GM21717 (cell line): ENCODE measurements around the gene GTPBP3.
A peak's percentile ranks its signal among the peaks of the same experiment; 100 is the strongest.

Source experiments
- ATAC-seq: cut with Tn5 transposase; IDR thresholded peaks from one replicate; pipeline ENCODE4 v1.9.1; 2021; ENCODE audit warnings: mild to moderate bottlenecking, moderate library complexity; ENCODE audit not compliant: unreplicated experiment

GTPBP3 gene

DNA sequence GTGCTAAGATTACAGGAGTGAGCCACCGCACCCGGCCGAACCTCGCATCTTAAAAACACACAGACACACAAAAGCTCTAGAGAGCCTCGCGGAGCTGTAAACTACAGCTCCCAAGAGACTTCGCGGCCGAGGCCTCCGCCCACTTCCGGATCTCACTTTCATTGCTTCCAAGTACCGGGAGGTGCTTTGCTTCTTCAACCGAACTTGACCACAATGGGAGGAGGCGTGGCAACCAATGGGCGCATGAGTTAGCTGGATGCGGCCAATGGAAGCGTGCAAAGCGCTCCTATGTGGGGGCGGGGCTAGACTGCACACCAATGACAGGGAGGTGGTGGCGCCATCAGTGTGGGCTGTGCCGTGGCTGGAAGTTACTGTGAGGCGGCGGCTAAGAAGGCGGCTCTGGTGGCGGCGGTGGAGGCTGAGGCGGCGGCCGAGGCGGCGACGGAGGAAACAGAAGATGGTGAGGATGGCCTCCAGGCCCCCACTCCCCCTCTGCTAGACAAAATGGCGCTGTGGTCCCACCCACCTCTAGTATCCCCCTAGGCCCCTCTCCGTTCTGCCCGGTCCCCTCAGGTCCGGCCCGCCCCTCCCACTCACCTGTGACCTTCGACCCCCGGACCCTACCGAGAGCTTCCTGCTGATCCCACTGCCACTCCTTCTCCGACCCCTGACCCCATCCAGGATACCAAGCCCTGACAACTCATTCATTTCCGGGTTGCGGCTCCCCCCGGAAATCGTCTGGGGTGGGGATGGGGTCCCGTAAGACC is 28.0 kb upstream of the GTPBP3 start, which contains the start of gene DDA1:
Gene DDA1 (plus strand): TSS at position 366 of the 767 bp plus-strand sequence. CDS start 92 bp downstream, at position 458.
- peak; percentile 50 for ATAC-seq

DNA sequence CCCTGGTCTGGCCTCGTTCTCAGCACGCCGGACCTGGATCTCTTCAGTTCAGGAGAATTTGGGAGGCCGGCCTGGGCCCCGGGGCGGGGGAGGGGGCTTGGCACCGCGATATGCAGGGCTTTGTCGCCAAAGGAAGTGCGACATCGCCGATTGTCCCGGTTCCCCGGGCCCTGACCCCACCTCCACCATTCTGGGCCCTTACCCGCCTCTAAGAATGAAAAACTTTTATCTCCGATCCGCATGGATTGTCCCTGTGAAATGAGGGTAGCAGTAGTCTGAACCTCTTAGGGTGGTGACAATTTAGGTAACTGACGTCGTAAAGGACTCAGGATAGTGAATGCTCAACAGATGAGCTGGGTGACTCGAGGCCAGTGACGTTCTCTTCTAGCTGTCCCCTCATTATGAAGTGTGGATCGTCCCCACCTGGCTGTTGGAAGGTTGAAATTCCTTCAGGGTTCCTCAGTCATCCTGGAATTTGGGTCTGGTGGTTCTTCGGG is 27.3 kb upstream of the GTPBP3 start:
- ATAC-seq: no peak

DNA sequence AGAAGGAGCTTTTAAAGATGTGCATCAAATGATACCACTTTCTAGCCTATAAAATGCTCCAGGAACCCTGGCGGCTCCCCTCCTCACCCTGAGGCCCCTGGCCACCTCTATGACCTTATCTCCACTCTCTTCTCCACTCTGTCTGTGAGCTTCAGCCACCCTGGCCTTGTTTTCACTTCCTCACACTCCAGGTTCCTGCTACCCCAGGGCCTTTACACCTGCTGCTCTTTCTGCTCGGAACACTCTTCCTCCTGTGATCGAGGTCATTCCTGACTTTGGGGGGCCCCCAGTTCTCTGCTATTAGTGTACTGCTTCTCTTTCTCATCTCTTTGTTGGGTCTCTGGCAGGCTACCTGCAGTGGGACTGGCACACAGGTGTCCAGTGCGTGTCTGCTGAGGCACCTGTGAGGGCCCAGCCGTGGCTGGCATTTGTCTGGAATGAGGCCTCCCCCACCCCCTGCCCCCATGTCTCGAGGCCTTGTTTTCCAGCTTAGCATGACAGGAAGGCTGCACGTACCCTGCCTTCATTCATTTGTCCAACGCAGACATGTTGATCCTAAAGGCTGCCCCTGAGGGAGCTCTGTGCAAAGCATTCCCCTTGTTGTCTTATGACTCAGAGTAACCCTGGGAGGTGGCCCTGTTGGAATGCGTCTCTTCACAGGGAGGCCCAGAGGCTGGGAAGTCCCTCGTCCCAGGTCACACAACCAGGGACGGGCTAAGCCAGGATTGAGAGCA is 25.7 kb upstream of the GTPBP3 start:
- no peak for ATAC-seq

GRCh38 chr19:17312189-17313113 is 24.9 kb upstream of the GTPBP3 start:
- no peak for ATAC-seq

DNA sequence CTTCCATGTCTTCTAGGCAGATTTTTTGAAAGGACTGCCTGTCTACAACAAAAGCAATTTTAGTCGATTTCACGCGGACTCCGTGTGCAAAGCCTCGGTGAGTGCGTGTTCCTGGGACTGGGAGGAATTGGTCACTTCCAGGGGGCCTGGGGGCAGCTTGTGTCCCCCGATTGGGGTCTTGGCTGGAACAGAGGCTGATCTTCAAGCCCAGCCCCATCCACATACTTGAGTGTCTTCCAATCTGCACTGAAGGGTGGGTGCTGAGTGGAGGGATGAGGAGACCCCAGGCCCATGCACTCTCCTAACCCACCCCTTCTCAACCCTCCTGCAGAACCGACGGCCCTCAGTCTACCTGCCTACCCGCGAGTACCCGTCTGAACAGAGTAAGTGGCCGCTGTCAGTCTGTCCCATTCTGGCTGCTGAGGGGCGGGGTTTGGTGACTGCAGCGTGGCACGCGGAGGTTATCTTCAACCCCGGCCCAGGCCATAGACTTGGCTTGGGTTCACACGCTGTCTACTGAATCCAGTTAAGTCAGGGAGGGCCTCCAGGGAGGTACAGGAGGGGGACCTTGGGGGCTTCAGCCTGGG is 23.3 kb upstream of the GTPBP3 start:
- ATAC-seq: no peak

GRCh38 chr19:17318966-17319365 is 18.4 kb upstream of the GTPBP3 start:
- ATAC-seq: no peak

- no peak for ATAC-seq
These were observed 17.7 kb upstream of the GTPBP3 start for GRCh38 chr19:17319473-17320238.

DNA sequence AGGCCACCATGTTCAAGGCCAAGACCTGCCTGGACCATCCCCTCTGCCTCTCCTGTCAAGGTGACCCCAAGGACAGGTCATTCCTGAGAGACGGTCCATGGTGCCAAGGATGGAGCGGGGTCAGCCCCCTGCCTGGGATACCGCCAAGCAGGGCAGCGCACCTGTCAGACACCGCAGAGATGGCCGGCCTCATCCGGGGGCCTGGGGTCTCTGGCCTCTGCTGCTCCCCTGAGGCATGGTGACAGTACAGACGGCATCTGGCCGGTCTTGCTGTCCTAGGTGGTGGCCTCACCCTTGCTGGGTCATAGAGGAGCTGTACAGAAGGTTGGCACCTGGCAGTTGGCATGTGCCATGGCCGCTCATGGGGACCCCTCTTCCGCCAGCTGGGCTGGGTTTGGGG is 16.9 kb upstream of the GTPBP3 start:
- ATAC-seq: no peak

- ATAC-seq: no peak
These were observed 15.5 kb upstream of the GTPBP3 start for GRCh38 chr19:17321655-17322489.

DNA sequence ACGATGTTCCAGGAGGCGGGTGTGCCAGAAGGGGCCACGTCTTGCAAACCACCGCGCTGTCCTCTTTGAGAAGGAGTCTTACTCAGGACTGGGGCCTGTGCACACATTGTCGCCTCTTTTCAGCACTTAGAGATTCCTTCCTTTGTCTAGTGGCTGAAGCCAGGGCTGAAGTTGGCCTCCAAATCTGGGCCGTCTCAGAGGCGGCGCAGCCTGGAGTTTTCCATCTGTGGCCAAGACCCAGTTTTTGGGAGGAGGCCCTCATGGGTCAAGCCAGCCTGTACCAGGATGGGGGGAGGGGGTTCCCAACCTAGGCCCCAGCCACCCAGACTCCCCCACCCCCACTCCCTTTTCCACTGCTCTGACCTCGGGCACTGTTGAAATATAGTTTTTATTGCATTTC is 14.5 kb upstream of the GTPBP3 start:
- ATAC-seq: no peak

DNA sequence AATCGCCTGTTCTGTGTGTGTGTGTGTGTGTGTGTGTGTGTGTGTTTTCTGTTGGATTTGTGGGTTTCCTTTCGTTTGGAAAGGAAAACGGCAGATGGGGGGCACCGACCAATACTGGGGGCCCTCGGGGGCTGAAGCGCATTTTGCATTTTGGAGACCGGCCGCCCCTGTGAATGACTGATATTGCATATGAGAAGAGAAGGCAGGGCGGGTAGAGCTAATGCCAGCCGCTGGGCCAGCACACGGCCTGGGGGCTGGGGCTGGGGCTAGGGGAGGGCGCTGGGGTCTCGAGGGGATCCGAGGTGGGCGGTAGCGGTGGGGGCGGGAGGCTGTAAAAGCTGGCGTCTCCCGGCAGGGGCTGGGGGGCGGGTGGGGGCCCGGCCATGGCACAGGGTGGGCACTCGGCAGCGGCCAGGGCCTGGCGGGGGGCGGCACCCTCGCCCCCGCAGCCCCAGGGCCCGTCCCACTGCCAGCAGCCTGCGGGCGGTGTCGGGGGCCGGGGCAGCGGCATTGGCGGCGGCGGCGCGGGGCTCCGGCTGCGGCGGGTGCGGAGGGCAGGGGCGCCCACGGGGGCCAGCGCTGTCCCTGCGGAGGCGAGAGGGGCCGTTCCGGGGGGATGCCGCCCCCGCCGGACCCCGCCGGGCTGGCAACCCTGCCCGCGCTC is 13.9 kb upstream of the GTPBP3 start:
- ATAC-seq: no peak

DNA sequence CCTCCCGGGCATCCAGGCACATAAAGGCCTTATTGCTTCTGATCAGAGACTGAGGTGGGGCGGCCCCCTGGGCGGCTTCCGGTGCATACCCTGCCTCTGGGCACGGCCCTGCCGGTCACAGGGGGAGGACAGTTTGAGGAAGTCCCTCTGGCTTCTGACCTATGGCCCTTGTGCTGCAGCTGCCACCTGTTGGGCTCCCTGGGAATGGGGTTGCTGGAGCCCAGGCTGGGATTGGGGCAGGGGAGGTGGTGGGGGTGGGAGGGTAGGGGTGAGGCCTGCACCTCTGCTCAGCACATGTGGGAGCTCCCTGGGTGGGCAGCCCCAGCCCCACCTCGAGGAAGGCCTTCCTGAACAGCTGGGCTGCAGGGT is 13.4 kb upstream of the GTPBP3 start:
- ATAC-seq: no peak

DNA sequence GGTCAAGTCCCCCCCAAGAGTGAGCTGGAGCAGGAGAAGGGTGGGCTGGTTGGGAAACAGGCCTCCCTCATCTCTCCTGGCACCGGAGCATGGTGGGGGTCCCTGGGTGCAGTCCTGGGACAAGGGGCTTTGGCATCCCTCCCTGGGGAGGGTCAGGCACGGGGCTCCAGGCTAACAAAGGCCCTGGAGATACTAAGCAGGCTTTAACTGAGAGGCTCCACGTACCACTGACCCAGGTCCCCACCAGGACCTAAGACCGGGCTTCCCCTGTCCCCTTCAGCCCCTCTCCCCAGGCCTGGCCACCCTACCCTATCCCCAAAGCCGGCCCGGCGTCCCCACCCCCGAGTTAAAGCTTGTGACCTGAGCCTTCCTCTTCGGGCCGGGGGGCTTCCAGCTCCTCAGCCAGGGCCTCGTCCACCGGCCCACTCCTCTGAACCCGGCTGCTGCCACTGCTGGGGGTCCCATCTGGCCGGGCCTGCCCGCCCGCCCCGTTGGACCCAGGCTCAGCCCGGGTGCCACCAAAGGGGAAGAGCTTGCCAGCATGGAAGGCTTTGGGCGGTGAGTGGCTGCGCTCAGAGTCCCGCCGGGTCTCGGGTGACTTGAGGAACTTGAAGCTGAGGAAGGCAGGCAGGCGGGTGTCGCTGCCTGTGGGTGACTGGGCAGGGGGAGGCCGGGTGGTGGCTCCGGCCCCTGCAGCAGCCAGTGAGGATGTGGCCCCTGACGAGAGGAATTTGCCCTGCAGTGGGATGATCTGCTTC is 12.8 kb upstream of the GTPBP3 start:
- ATAC-seq: no peak

DNA sequence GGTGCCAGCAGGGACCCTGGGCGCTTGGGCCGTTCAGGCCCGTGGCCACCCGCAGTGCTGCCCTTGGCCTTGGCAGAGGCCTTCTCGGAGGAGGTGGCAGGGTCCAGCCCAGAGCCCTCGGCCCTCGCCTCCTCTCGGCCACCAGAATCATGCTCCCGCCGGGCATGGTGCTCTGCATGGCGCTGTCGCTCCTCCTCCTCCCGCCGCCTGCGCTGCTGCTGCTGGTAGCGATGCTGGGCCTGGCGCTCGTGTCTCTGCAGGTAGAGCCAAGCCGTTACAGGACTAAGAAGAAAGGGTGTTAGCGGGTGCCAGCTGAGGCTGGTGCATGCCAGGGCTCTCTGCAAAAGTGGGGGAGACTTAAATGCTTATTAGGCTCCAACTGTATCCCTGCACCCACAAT is 12.2 kb upstream of the GTPBP3 start:
- ATAC-seq: no peak

GRCh38 chr19:17325881-17326594 is 11.3 kb upstream of the GTPBP3 start:
- ATAC-seq: no peak

GRCh38 chr19:17326595-17326966 is 10.8 kb upstream of the GTPBP3 start:
- no peak for ATAC-seq

DNA sequence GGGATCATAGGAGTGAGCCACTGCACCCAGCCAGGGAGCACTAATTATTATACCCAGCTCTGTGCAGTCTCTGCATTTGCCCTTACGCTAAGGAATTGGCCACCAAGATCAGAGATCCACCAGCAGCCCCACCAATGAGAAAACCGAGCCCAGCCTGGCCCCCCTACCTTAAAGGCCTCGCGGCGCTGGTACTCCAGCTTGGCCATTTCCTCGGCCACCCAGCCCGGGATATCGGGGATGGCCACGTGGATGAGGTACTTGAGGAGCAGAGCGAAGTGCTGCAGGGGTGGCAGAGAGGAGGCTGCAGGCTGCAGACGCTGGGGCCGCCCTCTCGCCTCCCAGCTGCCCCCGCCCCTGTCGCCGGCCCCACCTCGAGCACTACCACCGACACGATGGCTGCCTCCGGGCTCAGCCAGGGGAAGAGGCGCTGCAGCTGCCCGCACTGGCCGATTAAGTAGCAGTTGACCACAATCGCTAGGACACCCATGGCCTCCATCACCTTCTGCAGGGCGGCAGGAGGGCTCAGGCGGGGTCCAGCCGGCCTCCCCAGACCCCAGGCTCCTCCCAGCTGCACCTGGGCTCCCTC is 10.2 kb upstream of the GTPBP3 start:
- no peak for ATAC-seq
